GM18951 (cell line): Measurements from ENCODE around the gene LRRIQ4.

Source experiments
- POLR2A ChIP-seq: IDR thresholded peaks from 4 replicates; pipeline ENCODE4 v1.6.1; 2011; ENCODE audit warnings: mild to moderate bottlenecking; ENCODE audit not compliant: insufficient read length, insufficient read depth; ENCODE audit errors: extremely low read depth
- in situ Hi-C: fragments of 300-500 bp; cut with MboI; formaldehyde crosslinking; loops from one replicate; pipeline ENCODE4 v1.12.0; 2022; ENCODE audit warnings: low sequenced_read_pairs, mixed read lengths, inconsistent platforms; ENCODE audit not compliant: unreplicated experiment

Gene LRRIQ4

DNA sequence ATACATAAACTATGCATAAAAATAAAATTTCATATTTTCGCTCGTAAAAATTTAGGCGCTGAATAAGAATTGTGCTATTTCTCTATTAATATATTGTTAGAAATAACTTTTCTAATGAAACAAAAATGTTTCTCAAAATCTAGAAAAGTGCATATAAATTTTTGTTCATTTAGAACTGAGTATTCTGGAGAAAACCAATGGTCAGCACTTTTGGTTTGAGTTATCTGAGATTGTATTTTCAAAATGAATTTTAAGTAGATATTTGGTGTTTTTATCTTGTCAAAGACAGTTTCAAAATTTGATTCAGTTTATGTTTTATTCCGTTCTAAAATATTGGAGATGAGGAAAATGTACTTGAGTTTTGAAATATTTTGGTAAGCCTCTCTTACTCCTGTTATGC lies 25.6 kb upstream of the LRRIQ4 start:
- in situ Hi-C loops, result no loop called here
- no peak for TF ChIP-seq POLR2A

DNA sequence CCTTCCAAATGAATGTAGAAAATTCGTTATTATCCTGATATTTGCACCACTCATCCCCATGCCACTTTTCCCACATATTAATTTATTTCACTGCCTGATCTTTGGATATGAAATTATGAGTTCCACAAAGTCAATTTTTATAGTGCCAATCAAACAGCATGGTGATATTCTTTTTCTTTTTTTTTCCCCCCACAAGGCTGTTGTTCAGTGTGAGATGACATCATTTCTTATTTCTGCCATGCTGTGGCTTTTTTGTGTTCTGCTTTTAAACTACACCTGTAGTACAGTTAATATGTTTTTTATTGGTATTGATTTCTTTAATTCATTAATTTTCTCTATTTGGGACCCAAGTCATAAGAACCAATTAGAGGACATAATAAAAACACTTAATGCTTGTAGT lies 24.9 kb upstream of the LRRIQ4 start:
- in situ Hi-C loops, result no loop called here
- TF ChIP-seq POLR2A, result no peak

DNA sequence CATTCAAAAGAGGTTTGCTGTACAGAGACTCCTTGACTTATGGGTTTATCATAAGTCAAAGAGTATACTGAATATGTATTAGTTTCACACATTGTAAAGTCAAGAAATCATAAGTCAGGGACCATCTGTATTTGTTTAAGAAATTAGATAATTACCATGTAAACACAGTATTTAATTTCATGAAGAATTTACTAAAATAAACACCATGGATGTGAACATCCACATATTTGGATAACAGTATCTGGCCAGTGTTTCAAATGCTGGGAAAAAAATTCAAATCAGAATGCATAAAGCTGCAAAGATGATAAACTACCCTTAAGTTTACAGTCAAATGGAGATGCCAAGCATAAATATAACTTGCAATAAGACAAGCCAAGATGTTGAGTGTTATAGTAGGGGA lies 22.5 kb upstream of the LRRIQ4 start:
- TF ChIP-seq POLR2A, result no peak
- in situ Hi-C loops, result no loop called here

DNA sequence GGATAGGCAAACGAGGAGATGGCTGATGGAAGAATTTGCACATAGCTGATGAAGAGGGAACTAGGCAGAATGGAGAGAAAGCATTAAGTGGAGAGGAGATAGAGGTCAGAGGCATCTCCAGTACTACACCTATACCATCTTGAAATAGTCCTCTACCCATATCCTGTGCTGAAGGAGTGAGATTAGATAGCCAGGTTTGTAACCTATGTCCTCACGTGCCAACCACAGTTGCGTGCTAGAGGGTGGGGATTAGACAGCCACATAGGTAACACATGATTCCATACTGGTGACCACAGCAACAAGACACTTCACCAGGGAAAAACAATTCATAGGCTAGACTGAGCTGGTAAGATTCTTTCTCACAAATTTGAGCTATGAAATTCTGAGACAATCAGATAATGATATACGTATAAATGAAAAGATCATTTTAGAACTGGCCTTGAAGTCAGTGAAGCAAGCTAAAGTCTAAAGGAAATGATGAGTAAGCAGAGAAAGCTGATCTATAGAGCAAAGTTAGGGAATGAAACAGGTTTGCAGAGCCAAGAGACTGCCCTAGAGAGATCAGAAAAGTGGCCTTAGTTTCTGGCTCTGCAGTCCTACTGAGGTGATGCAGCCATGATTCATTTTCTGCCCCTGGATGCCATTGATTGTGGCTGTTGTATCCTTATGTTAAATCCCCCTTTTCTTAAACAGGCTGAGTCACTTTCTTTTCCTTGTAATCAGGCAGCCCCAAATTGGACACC lies 21.8 kb upstream of the LRRIQ4 start:
- in situ Hi-C loops, result no loop called here
- no peak for TF ChIP-seq POLR2A

DNA sequence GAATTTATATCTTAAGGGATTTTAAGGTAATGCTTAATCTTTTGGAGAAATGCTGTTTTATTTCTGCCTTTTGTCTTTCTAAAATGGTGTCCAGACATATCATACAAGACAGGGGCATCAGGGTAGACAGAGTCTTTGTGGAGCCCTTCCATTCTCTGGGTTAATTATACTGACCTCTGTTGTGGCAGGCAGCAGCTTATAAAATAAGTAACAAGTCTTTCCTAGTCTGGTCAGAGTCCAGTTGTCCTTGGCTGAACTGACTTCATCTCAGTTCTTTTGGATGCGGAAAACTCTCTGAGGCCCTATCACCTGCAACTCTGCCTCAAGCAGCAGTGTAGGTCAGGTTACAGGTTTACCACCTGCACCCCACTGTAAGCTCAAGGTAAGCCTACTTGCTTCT lies 20.3 kb upstream of the LRRIQ4 start:
- TF ChIP-seq POLR2A, result no peak
- in situ Hi-C loops, result no loop called here

DNA sequence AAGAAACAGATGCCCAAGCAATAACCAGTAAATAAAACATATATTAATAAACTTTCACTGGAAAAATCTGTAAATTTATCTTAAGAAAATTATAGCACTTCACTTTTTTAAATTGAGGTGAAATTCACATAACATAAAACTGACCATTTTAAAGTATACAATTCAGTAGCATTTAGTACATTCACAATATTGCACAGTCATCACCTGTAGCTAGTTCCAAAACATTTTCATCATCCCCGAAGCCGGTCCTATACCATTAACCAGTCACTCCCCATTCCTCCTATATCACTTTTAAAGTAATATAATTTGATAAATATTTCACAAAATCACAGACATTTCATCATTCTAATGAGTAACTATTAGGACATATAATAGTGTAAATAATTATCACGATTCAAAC lies 8.0 kb upstream of the LRRIQ4 start:
- no peak for TF ChIP-seq POLR2A
- in situ Hi-C loops, result no loop called here

DNA sequence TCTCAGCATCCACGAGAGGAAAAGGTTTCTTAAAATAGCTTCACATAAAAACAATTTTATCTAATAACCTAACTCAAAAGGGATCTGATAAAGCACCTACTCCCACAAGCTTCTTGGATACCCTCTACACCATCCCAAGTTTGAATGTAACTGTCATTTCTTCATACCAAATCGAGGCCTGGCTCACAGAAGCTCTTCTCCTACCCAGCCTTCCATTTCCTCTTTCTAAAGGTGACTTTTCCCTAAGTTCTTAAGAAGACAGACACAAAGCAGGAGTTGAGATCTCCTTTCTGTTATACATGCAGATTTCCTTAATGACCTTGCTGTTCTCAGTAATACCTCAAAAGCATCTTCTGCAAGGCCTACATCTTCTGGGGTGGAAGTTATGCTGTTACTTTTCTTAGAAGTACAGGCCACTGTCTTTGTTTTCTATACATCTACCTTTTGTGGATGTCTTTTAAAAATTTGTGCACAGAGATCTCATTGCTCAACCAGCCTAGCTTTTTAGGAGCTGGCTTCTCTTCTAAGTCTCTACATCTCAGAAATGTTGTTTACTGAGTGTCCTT lies 3.4 kb upstream of the LRRIQ4 start:
- no peak for TF ChIP-seq POLR2A
- in situ Hi-C loops, result no loop called here

DNA sequence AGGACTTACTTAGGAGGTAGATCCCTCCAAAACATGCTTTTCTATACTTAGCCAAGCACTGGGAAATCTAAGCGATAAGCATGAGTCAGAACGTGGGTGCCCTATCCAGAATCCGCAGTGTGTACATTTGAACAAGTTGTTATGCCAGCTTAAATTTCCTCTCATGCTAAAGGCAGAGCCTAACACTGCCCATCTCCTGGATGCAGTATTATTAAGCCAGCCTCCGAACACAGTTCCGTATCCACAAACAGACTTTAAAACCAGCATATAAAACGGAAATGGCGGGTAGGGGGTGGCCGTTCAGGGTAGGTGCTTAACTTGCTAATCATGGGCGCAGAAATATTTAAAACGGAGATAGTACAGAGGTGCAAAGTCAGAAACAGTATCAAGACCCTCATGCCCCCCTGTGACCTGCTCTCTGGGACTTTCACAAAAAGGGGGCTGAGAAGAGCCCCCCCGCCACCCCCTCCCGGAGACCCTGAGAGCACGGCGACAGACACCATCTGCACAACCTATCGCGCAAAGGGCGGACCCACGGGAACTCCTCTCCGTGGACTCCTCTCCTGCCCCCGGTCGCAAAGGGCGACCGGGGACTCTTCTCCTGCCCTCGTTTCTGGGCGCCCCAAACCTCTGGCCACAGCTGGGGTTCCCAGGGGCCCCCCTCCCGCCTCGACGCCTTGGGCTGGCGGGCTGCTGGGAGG lies 889 bp upstream of the LRRIQ4 start:
- in situ Hi-C loops, result no loop called here
- TF ChIP-seq POLR2A, result no peak

DNA sequence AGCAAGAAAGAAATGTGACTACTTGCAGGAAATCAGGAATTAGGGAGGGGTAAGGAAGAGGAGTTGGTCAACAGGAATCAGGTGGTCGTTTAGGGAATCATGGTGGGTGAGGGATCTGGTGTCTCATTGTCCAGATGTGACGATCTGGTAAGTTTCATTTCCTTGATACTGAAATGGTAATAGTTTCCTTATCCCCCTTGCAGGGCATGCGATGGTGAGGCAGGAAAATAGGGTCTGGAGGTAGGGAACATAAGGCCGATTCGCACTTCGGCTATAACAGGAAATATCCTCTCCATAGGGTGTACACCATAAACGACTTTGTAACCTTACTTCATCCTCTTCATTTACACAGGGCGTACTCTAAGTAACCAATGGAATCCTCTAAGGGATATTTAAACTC lies 608 bp downstream of the LRRIQ4 start:
- TF ChIP-seq POLR2A, result no peak
- in situ Hi-C loops, result no loop called here

DNA sequence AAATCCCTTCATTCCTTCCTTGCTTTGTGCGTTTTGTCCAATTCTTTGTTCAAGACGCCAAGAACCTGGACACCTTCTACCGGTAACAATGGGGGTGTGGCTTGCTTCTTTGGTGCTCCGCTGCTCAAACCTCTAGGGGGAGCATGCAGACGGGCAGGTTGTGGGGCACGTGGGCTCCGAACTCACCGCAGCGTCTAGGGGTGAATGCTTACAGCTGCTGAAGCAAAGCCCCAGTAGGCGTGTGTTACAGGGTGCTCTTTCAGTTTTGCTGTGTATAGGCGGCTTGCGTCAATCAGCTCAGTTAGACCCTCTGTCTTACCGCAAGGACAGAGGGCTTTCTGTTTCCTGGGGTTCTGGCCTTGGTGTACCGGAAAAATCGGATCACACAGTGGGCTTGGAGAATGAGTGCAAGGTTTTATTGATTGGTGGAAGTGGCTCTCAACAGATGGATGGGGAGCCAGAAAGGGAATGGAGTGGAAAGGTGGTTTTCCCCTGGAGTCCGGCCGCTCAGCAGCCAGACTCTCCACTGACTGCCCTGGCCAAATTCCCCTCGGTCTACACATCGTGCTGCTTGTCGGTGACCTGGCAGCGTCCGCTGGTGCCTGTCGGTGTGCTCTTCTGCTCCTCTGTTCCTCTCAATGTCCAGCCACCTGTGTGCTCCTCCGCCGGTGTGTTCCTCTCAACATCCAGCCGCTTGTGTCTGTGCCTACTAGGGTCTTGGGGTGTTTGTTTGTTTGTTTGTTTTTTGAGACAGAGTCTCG lies 1.3 kb downstream of the LRRIQ4 start:
- peak; percentile 29 for TF ChIP-seq POLR2A
- in situ Hi-C loops, result no loop called here

DNA sequence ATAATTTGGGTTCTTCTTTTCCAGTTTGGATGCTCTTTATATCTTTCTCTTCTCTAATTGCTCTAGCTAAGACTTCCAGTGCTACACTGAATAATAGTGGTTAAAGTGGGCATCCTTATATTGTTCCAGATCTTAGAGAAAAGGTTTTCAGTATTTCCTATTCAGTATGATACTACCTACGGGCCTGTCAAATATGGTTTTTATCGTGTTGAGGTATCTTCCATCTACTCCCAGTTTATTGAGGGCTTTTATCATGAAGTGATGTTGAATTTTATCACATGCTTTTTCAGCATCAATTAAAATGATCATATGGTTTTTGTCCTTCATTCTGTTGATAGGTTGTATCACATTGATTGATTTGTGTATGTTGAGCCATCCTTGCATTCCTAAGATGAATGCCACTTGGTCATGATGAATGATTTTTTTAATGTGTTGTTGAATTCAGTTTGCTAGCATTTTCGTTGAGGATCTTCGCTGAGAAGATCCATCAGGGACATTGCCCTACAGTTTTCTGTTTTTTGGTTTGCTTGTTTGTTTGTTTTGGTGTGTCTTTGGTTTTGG lies 3.0 kb downstream of the LRRIQ4 start:
- no peak for TF ChIP-seq POLR2A
- in situ Hi-C loops, result no loop called here

DNA sequence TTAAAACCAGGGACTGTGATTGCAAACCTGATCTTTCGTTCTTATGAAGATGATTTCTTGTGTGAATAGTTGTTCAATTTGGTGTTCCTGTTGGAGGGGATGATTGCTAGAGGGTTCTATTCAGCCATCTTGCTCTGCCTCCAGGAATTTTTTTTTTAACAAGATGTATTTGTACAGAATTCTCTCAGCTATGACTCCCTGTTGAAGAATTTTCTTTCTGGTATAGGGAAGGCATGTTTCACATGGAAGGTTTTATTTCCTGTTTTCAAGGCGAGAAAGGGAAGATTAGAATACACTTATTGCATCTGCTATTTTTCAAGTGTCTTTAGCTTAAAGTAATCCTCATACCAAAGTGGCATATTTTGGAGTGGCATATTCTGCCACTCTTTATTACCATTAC lies 5.6 kb downstream of the LRRIQ4 start:
- in situ Hi-C loops, result no loop called here
- no peak for TF ChIP-seq POLR2A

DNA sequence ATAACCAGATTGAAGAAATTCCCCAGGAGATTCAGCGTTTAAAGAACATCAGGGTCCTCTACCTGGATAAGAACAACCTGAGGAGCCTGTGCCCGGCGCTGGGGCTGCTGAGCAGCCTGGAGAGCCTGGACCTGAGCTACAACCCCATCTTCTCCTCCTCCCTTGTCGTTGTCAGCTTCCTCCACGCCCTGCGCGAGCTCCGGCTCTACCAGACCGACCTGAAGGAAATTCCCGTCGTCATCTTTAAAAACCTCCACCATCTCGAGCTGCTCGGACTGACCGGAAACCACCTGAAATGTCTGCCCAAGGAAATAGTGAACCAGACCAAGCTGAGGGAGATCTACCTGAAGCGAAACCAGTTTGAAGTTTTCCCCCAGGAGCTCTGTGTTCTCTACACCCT lies 9.4 kb downstream of the LRRIQ4 start:
- no peak for TF ChIP-seq POLR2A
- in situ Hi-C loops, result no loop called here
